Right ventricle myocardium inferior (tissue), 1 donor: ENCODE data around the gene NKAIN2. TPM values are rescaled to one million over a fixed set of nuclear protein-coding genes. Genes with fewer than 3 reads are reported as not detected.
"Not testable (repeated sequence)": the region's sequence is repeated elsewhere in the genome, so short reads cannot be mapped to it uniquely, and the experiment has no call there.

Source experiments
- ATAC-seq: fragments of 200-7000 bp; cut with Tn5 transposase; one replicate; pipeline ENCODE4 v1.9.1; 2020; ENCODE audit warnings: mild to moderate bottlenecking, moderate library complexity
- DNase-seq: peaks from one replicate; pipeline ENCODE4 v3.0.0; 2021; ENCODE audit errors: missing footprints
- intact Hi-C: fragments of 100-400 bp; cut with DNase I; formaldehyde crosslinking; loops from one replicate; pipeline ENCODE4 v1.11.0; 2022
- total RNA-seq: library from RNA; stranded (reverse); fragmentation: NEBNext Ultra II Directional; extraction: Animal tissue kit (Norgen Biotek cat#: 25700); gene quantifications from one replicate; pipeline ENCODE4 v1.2.1, GENCODE V29; 2021
- donor health status: DM: no; HTN: yes; CAD: no; lungs with severe emphysema.

Gene NKAIN2
- total RNA-seq, 1 donor from 2014 or later = 0.30 TPM

GRCh38 chr6:124541573-124541972, 737.9 kb downstream of the NKAIN2 start:
- intact Hi-C loops = no loop called here
- ATAC-seq (no peak), DNase-seq (no peak)

- ATAC-seq (no peak), DNase-seq (no peak)
- intact Hi-C loops = no loop called here
These were observed 742.9 kb downstream of the NKAIN2 start for GRCh38 chr6:124546601-124547000.

DNA sequence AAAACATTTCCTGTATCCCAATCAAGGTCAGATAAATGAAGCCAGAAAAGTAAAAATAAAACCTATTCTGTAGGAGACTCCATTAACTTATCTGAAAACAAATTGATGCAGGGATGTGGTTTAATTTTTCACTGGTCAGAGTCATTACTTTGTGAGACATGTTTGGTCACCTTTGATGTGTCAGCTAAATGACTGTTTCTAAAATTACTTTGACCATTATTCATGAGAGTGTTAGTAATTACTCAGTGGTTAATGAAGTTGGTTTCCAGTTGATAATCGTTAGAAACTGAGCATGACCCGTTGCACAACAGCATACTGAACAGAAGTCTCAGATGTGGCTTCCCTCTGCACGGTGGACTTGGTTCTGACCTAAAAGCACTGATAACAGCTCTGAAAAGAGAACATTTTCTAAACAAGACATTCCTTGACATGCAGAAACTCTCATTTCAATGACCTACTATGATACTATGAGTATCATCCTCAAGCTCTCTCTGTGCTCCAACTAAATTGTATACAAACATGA, 748.1 kb downstream of the NKAIN2 start:
- intact Hi-C loops = no loop called here
- DNase-seq (no peak), ATAC-seq (no peak)

GRCh38 chr6:124557873-124558272, 754.2 kb downstream of the NKAIN2 start:
- intact Hi-C loops = no loop called here
- ATAC-seq = no peak
- no peak for DNase-seq

DNA sequence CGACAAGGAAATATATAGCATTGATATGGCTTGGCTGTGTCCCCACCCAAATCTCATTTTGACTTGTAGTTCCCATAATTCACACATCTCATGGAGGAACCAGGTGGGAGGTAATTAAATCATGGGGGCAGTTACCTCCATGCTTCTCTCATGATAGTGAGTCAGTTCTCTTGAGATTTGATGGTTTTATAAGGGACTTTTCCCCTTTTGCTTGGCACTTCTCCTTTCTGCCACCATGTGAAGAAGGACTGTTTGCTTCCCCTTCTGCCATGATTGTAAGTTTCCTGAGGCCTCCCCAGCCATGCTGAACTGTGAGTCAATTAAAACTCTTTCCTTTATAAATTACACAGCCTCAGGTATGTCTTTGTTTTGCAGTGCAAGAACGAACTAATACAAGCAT, 756.4 kb downstream of the NKAIN2 start:
- intact Hi-C loops, ATAC-seq, DNase-seq: not testable (repeated sequence)

- no peak for ATAC-seq
- DNase-seq = no peak
- intact Hi-C loops = no loop called here
These were observed 757.4 kb downstream of the NKAIN2 start for GRCh38 chr6:124560873-124561567.

DNA sequence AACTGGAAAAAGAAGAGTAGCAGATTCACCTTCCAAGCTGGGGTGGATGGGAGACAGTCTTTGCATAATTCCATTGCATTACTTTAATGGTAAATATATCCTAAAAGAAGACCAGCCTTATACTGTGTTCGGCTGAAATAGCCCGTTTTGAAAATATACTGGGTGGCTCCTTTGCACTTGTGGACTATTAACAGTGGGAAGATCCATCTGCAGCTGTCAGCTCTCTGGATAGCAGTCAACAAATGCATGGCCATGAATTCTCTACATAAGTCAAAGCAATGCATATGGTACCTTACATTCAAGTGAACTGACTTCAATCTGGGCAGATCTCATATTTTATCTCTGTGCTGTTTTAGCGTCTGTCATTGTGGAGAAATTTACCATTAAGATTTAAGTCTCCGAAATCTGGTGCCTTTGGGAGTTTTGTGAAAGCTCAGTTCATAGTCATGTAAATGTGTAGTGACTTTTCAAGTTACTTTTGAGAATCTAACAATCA, 758.0 kb downstream of the NKAIN2 start:
- DNase-seq (no peak), ATAC-seq (no peak)
- intact Hi-C loops = no loop called here

DNA sequence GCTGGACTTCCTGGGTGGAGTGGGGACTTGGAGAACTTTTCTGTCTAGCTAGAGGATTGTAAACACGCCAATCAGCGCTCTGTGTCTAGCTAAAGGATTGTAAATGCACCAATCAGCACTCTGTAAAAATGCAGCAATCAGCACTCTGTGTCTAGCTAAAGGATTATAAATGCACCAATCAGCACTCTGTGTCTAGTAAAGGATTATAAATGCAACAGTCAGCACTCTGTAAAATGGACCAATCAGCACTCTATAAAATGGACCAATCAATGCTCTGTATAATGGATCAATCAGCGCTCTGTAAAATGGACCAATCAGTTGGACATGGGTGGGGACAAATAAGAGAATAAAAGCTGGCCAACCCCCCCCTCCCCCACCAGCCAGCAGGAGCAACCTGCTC, 760.5 kb downstream of the NKAIN2 start:
- ATAC-seq, intact Hi-C loops, DNase-seq: not testable (repeated sequence)

DNA sequence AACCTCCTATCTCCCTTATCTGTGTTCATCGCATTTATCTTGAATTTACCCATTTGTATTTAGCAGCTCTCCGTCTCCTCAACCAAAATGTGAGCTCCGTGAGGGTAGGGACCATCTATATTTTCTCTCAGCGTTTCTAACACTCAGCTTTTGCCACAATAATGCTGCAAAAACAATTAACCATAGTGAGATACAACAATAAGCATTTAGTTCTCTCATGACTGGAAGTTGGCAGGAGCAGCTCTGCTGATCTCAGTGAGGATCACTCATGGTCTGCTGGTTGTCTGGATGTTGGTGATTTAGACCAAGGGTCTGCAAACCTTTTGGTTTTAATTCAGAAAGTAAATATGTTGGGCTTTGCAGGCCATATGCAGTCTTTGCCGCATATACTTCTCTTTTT, 763.7 kb downstream of the NKAIN2 start:
- intact Hi-C loops = no loop called here
- ATAC-seq = no peak
- DNase-seq = no peak

- intact Hi-C loops = no loop called here
These were observed 770.3 kb downstream of the NKAIN2 start for GRCh38 chr6:124573953-124574352.

DNA sequence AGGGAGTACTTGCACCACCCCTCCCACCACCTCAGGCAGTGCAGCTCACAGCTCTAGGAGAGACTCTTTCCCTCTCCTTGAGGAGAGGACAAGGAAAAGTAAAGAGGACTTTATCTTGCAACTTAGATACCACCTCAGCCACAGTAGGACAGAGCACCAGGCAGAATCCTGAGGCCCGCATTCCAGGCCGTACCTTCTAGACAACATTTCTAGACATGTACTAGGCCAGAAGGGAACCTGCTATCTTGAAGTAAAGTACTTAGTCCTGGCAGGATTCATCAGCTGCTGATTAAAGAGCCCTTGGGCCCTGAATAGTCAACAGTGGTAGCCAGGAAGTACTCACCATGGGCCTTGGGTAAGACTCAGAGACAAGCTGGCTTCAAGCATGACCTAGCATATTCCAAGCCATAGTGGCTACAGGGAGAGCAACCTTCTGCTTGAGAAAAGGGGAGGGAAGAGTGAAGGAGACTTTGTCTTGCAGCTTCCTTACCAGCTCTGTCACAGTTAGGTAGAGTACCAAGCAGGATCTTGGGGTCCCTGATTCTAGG, 774.1 kb downstream of the NKAIN2 start:
- no peak for DNase-seq
- ATAC-seq = no peak
- intact Hi-C loops = no loop called here

More at GRCh38 chr6:124573953-124574352, 770.3 kb downstream of the NKAIN2 start:
- no peak for DNase-seq
- no peak for ATAC-seq

- ATAC-seq (no peak), DNase-seq (no peak)
- intact Hi-C loops = no loop called here
These were observed 786.3 kb downstream of the NKAIN2 start for GRCh38 chr6:124590001-124590400.

DNA sequence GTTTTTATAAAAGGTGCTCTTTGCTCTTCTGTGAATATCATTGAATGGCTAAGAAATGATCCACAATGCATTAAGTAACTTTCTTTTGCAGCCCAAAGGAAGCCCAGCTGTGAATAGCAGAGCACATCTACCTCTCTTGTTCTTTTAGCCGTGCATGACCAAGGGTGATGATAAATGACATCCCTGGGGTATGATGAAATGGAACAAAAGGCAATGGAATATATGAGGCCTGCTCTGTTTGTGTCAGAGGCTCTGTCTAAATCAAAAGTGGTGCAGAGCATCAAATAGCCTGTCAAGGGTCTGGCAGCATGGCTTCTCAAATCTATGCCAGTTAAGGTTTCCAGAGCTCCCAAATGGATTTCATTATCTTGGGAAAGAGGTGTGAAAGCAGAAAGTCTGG, 796.0 kb downstream of the NKAIN2 start:
- ATAC-seq (no peak), DNase-seq (no peak)
- intact Hi-C loops = no loop called here

DNA sequence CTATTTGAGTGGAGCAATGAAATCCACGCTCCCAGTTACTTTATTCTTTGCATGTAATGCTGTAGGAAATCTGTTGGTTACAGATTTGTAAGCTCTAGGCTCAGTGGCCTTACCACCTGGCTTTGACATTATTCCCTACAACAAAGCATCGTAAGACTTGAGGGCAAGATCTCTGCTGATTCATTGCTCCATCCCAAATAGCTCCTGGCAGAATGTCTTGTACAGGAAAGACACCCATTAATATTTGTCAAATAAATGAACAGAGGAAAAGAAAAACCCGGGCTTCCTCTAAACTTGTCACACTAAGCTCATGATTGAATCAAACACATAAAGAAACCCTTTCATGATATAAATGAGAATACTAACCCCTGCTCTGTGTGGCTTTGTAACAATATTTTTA, 801.1 kb downstream of the NKAIN2 start:
- intact Hi-C loops = no loop called here
- DNase-seq (no peak), ATAC-seq (no peak)

DNA sequence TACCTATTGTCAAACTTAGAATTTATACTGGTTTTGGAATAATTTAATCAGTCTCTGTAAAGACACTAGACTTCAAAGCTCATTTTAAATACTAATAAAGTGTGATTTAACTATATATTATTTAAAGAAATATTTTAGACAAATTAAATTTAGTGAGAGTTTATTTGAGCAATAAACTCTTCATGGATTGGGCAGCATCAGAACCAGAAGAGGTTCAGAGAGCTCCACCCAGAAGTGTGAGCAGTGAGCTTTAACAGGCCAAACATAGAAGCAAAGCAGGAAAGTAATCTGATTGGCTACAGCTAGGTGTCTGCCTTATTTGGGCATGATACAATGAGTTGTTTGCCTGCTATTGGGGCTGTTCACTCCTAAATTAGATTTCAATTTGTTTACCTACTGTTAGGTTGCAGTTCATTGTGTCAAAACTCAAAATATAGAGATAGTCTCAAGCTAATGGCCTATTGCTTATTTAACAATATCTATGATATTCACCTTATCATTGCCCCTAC, 803.5 kb downstream of the NKAIN2 start:
- ATAC-seq = no peak
- intact Hi-C loops = no loop called here

GRCh38 chr6:124613031-124613430, 809.4 kb downstream of the NKAIN2 start:
- DNase-seq (no peak), ATAC-seq (no peak)
- intact Hi-C loops = no loop called here

More for the DNA sequence above, 803.5 kb downstream of the NKAIN2 start:
- no peak for DNase-seq

GRCh38 chr6:124622351-124622750, 818.7 kb downstream of the NKAIN2 start:
- intact Hi-C loops = no loop called here
- DNase-seq (no peak), ATAC-seq (no peak)

DNA sequence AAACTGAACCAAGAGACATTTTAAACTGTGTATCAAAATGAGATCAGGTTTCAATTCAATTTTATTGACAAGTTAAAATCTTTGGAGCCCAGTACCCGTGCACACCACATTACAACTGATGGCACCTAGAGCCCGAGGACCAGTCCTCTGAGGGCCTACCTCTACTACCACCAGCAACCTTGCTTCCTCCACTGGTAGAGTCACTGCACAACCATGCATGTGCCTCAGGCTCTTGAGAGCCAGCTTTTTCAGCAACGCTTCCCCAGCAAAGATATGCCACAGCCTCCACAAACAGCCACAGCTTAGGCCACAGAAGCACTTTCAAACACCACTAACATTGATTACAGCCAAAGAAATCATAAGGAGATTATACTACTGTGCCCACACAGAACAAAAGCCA, 830.0 kb downstream of the NKAIN2 start:
- ATAC-seq = no peak
- intact Hi-C loops = no loop called here
- no peak for DNase-seq

DNA sequence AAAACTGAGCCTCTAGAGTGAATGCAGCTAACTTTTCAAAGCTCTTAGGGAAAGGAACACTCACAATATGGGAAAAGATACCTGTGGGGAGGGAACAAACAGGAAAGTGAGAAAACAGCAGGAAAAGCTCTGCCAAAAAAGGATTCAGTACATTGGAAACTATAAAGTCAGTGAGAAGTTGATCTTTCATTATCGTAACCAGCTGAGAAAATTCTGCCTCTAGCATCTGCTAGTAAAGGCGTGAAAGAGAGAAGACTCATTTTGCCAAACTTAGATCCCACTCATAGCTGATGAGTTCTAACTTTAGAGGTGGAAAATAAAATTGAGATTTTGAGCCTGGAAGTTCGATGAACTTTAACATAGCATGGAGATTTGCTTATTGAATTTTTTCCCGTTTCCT, 836.8 kb downstream of the NKAIN2 start:
- DNase-seq (no peak), ATAC-seq (no peak)
- intact Hi-C loops = no loop called here

GRCh38 chr6:124655866-124656265, 852.2 kb downstream of the NKAIN2 start:
- no peak for DNase-seq
- intact Hi-C loops = no loop called here
- ATAC-seq = no peak
